Measurements from ENCODE around the gene SCO2. TPM values are rescaled to one million over a fixed set of nuclear protein-coding genes. Genes with fewer than 3 reads are reported as not detected.
"Not testable (repeated sequence)": the region's sequence is repeated elsewhere in the genome, so short reads cannot be mapped to it uniquely, and the experiment has no call there.

The SCO2 gene
- total RNA-seq, 1 donor from 2014 or later = 1.3 TPM

DNA sequence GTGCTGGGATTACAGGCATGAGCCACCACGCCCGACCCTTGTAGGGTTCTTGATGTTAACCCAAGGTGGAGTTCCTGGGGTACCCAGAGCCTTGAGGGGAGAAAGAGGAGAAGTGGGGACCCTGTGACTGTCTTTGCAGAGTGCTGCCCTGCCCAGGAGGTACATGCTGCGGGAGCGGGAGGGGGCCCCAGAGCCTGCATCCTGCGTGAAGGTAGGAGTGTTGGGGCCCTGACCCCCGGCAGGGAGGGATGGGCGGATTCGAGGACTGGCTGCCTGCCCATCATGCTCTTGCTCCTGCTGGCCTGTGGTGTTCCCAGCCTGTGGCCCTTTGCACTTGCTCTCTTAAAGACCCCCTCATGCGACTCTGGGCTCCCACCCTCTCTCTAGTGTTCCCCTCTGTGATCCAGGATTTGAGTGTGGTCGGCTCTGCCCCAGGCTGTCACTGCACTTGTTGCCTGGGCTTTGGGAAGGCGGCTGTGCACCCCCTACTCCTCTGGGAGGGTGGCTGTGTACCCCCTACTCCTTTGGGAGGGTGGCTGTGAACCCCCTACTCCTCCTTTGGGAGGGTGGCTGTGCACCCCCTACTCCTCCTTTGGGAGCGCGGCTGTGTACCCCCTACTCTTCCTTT lies 4.5 kb downstream of the SCO2 start:
- no peak for DNase-seq (ENCODE audit: low spot score)

DNA sequence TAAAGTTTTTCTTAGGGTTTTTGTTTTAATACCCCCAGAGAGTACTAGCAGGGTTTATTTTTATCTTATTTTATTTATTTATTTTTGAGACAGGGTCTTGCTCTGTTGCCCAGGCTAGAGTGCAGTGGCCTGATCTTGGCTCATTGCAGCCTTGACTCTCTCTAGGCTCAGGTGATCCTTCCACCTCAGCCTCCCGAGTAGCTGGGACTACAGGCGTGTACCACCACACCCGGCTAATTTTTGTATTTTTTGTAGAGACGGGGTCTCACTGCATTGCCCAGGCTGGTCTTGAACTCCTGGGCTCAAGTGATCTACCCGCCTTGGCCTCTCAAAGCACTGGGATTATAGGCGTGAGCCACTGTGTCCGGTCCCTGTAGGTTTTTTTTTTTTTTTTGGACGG lies 5.2 kb downstream of the SCO2 start:
- DNase-seq (ENCODE audit: low spot score) = not testable (repeated sequence)

DNA sequence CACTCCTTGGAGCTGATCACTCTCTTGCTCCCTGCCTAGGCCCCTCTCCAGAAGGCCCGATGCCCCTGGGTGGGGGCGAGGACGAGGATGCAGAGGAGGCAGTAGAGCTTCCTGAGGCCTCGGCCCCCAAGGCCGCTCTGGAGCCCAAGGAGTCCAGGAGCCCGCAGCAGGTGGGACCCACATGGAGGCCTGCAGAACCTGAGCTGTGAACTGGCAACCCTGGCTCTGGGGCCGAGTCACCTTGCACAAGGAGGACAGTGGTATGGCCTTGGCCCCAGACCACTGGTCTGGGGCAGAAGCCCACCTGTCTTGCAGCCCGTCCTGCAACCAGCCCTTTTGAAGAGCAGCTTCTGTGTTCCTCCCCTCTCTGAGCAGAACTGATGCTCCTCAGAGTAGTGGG lies 6.2 kb downstream of the SCO2 start:
- no peak for DNase-seq (ENCODE audit: low spot score)

DNA sequence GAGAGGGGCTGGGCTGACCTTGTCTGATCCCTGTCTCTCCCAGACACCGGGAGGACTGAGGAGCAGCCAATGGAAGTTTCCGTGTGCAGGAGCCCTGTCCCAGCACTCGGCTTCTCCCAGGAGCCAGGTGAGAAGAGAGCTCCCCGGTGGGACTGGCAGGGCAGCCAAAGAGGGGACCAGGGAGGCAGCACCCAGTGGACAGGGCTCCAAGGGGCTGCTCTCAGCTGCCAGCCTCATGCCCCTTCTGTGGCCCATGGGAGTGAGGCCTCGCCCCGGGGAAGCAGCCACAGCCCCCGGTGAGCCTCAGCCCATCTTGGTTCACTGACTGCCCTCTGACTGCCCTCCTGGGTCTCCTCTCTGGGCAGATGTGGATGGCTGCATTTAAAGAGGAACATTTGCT lies 6.8 kb downstream of the SCO2 start:
- no peak for DNase-seq (ENCODE audit: low spot score)

DNA sequence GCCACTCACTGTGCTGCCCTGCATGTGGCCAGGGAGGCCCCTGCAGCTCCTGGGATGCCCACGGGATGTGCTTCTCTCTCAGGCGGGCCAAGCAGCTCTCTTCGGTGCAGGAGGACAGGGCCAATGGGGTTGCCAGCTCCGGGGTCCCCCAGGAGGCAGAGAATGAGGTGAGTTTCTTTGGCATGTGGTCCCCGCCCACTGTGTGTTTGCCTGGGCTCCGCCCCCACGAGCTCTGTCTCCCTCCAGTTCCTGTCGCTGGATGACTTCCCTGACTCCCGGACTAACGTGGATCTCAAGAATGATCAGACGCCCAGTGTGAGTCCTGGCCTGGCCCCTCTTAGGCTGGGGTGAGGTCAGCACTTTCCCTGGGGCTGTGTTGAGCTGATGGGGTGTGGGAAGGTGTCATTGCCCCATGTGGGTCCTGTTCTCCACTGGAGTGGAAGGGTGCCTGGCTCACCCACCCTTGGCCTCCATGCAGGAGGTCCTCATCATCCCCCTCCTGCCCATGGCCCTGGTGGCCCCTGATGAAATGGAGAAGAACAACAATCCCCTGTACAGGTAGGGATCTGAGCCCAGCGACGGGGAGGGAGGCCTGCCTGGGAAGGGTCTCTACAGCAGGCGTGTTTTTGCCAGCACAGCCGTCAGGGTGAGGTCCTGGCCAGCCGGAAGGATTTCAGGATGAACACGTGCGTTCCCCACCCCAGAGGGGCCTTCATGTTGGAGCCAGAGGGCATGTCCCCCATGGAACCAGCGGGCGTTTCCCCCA lies 7.7 kb downstream of the SCO2 start:
- DNase-seq (ENCODE audit: low spot score) = no peak

DNA sequence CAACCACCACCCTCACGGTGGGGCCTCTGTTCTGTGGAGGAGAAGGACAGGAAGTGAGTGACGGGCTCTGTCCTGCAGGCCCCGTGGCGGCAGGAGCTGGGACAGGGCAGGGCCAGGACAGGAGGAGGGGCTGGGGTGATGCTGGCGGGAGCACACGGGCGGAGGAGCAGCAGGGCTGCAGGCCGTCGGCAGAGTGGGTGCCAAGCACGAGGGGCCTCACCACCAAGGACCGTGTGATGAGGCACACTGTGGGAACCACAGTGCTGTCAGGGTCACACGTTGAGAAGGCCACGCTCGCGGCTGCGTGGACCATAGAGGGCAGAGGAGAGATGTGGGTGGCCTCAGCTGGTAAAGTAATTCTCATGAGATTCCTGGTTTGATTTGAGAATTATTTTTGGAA lies 8.5 kb downstream of the SCO2 start:
- DNase-seq (ENCODE audit: low spot score) = no peak

DNA sequence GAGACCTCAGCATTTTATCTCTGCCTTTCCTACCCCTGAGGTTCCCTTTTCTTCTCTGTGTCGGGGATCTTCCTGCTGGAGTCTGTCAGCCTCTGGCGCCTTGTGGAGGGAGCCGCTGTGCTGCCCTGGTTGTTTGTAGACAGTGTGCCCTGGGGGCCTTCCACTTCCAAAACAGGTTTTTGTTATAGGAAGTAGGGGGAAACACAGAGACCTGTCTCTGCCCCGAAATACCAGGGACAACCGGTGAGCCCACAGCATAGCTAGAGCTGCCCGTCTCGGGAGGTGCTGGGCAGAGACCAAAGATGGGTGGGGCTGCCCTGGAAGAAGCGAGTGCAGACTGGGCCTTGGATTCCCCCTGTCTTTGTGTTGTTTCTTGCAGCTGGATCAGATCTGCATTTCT lies 9.3 kb downstream of the SCO2 start:
- DNase-seq (ENCODE audit: low spot score) = no peak

DNA sequence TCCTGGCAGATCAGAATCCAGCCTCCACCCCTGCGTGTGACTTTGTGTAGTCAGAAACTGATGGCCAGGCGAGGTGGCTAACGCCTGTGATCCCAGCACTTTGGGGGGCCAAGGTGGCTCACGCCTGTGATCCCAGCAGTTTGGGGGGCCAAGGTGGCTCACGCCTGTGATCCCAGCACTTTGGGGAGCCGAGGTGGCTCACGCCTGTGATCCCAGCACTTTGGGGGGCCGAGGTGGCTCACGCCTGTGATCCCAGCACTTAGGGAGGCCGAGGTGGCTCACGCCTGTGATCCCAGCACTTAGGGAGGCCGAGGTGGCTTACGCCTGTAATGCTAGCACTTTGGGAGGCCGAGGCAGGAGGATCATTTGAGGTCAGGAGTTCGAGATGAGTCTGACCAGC lies 12.2 kb downstream of the SCO2 start:
- DNase-seq (ENCODE audit: low spot score) = no peak

DNA sequence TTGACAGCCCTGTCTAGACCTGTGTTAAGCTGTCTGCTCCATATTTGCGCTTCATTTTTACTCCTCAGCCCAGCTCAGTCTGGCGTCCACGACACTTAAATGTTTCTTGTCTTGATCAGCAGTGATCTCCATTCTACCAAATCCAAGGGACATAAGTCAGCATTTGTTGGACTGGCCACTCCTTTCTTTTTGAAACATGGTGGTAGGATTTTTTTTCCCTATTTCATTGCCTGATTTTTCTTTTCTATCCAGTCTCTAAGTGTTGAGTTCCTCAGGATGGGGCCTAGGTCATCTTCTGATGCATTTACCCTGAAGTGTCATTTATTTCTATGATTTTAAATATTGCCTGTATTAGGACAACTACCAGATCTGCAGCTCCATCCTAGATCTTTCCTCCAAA lies 16.5 kb downstream of the SCO2 start:
- DNase-seq (ENCODE audit: low spot score) = no peak

DNA sequence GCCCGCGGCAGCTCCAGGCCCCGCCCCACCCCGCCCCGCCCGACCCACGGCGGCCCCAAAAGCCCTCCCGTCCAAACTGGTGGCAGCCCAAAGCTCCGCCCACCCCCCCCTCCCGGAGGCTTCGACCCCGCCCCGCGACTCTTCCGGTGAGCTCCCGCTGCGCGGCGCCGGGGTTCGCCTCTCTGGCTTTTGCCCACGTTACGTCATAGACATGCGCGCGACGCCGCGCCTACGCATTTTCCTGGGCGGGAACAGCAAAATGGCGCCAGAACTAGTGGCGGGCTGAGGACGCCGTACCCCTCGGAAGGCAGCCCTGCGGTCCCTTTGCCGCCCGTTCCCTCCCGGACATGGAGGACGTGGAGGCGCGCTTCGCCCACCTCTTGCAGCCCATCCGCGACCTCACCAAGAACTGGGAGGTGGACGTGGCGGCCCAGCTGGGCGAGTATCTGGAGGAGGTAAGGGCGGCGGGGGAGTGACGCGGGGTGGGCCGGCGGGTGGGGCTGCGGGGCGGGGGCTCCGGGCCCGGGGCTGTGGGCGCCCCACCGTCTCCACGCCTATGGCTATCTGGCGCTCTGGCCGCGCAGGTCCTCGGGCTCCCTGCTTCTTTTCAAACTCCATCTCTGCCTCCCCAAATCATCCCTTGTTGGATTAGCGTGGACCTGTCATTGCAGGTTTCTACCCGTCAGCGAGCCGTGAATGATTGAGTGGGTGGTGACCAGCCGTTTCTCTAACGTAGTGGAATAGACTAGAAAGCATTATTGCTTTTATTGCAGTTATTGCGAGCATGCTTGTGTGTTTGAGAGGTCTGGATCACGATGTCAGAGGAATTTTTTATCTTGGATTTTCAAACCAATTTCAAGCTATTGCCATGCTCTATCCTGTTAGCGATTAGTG lies 17.2 kb downstream of the SCO2 start, which contains the start of gene NCAPH2:
NCAPH2 (plus strand) TSS at position 234 of the 894 bp plus-strand sequence; CDS start at position 348, 114 bp downstream.
- DNase-seq (ENCODE audit: low spot score) = peak; percentile 97

DNA sequence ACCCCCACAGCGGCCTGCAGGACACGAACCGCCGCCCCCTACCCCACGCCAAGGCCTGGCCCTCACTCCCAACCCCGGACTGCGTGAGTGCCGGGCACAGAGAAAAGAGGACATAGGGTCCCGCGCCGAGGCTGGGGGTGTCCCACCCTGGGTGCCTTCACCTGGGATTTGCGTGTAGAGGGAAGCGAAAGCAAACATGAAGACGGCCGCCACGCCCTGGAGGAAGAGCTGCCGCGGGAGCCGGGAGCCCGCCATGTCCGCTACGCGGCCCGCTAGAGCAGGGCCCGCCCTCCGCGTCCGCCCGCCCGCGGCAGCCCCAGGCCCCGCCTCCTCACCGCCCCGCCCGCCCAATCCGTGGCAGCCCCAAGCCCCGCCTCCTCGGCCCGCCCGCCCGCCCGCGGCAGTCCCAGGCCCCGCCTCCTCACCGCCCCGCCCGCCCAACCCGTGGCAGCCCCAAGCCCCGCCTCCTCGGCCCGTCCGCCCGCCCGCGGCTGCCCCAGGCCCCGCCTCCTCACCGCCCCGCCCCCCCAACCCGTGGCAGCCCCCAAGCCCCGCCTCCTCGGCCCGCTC lies 17.9 kb downstream of the SCO2 start, which contains the start of gene LMF2:
LMF2 (minus strand) TSS at position 282 of the 570 bp plus-strand sequence; CDS start at position 255, 27 bp downstream.
- DNase-seq (ENCODE audit: low spot score) = peak; percentile 93

DNA sequence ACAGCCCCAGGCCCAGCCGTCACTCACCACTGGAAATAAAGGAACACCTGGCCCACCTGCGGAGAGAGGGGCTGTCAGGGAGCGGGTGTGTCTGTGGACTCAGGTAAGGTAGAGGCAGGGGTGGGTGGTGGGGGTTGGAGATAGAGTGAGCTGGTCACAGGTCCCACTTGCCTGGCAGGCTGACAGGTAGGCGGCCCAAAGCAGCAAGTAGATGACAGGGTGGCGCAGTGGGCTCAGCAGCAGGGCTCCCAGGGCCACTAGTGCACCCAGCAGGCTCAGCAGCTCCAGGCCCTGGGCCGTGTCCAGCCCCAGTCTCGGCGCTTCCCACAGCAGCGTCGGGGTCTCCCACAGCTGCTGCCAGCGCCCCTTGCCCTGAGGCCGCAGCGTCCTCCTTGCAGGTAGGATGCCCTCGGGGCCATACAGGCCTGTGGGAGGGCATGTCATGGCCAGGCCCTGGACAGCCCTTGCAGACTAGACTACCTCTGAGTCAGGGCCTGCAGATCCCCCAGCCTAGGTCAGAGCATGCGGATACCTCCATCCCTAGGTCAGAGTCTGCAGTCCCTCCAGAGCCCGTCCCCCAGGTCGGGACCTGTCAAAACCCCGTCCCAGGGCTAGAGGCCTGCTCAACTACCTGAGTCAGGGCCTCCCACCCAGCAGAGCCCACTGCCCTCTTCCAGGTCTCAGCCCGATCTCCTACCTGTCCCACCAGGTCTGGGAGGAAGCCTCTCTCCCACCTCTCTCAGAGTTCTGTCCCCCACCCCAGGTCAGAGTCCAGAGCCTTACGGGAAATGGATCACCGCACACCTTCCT lies 18.6 kb downstream of the SCO2 start:
- no peak for DNase-seq (ENCODE audit: low spot score)

DNA sequence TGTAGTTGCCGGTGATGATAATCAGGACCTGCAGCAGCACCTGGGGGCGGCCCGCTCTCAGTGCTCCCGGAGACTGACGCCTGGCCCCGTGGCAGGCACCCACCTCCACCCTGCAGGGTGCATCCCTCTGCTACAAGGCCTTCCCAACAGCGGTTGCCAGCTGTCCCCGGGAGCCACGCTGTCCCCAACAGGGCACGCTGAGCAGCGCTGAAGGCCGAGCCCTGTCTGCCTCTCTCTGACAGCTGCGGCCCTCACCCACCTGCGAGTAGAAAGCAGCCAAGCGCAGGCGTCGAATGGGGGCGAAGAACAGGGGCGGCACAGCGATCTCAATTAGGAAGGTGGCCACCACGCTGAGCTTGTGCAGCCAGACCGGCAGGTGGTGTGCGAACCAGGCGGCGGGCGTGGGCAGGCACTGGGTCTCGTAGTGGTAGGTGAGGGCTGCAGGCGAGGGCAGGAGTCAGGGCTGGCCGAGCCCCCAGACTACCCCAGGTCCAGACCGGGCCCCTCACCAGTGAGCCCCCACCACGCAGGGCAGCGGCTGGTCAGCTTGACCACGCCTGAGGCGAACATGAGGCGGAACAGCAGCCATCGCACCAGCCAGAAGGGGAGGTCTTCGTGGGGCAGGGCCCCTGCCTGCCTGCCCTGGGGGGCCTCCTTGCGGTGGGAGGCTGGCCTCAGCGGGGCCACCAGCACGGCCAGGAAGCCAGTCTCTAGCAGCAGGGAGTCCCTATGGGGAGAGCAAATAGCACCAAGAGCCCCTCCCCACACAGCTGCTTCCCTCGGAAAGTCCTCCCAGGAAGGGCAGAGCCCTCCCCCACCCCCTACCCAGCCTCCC lies 19.4 kb downstream of the SCO2 start:
- no peak for DNase-seq (ENCODE audit: low spot score)

DNA sequence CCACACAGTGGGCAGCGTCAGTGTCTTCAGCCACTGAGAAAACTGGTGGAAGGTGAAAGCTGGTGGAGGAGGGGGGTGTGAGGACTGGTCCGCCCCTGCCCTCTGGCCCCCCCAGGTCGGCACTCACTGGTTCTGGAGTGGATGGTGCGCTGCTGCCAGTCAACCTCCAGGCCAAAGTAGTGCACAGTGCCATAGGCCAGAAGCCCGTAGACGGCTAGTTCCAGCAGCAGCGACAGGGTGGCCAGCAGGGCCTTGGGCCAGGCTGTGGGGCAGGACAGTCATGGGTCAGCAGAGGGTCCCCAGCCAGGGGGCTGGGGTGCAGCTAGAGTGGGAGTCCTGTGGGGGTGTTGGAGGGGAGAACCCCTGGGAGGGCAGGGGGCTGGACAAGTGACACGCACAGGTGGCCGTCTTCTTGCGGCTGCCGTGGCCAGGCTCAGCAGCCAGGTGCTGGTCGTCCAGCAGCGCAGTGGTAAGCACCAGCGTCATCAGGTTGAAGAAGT lies 20.1 kb downstream of the SCO2 start:
- no peak for DNase-seq (ENCODE audit: low spot score)

DNA sequence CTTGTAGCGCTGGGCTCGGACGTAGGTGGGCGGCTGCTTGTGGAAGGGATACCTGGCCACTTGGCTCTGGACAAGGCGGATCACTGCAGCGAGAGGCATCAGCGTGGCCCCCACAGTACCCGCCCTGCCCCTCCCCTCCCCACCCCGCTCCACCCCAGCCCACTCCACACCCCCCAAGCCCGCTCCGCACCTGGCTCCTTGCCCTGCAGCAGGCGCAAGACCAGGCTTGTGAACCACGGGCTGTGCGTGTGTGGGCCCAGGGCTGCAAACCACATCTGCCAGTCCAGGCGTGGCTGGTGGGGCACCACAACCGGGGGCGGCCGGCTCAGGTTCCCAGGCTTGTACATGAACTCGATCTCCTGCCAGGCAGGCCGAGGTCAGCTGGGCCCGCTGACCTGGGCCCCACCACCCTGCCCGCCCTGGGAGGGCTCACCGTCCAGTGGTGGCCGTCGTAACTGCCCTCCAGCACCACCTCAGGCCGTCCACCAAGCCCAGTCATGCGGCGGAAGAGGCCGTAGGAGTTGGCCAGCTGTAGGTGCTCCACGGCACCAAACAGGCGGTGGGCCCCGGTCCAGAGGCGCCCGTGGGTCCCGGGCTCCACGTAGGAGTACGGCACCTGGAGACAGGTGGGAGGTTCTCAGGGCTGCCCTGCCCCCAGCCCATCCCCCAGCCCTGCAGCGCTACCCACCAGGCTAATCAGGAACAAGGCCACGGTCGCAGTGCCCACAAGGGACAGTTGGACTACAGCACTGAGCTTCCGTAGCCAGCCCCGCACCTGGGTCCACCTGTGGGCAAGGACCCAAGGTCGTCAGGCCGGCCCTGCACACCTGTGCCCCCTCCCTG lies 20.8 kb downstream of the SCO2 start:
- no peak for DNase-seq (ENCODE audit: low spot score)

DNA sequence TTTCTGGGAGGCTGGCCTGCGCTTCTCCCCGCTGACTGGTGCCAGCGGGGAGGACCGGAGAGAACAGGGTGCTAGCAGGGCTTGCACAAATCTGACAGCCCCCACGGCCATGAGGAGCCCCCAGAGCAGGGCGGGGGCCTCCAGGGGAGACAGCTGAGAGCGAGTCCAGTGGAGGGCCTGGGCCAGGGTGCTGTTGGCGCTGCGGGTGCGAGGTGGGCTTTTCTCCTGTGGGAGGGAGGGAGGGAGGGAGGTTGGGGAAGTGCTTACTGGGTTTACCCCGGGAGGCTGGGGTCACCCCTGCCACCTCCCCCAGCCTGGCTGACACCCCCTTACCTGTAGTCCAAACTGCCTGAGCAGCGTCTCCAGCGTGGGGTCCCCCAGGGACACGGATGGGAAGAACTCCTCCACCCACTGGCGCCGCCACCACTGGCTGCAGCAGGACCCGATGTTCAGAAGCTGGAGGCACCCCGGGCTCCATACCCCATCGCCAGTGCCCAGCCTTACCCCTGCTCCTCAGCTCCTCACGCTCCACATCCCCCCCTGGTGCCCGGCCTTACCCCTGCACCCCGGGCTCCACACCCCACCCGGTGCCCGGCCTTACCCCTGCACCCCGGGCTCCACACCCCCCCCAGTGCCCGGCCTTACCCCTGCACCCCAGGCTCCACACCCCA lies 21.8 kb downstream of the SCO2 start:
- no peak for DNase-seq (ENCODE audit: low spot score)

DNA sequence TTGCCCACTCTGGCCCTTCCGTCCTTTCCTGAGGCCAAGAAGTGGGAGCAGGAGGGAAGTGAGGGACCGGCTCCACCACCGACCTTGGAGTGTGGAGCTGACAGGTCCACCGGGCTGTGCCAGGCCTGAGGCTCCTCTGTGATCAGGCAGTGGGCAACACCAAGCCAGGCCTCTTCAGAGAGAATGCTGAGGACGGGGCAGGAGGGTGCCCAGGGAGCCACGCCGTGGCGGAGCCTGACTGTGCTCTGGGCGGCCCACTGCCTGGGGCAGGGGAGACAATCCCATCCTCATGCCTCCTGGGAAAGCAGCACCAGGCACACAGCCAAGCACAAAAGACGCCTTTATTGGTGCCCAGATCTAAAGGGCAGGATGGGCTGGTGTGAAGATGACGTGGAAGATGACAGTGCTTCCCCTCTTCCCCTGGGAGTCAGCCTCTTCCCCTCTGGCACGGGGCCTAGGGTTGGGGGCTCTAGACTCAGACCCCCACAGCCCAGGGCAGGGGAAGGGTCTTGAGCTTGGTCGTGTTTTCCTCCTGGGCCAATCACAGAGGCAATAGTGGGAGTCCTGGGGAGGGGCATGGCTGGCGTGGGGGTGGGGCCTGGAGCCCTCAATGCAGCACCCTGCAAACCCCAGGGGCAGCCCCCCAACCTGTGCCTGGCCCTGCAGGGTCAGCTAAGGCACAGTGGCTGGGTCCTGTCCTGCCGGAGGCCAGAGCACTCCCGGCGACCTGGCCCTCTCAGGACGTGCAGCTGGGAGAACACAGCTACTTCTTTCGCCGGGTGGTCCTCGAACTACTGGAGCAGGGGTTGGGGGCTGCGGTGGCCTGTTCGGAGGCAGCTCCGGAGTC lies 22.5 kb downstream of the SCO2 start:
- DNase-seq (ENCODE audit: low spot score) = no peak

DNA sequence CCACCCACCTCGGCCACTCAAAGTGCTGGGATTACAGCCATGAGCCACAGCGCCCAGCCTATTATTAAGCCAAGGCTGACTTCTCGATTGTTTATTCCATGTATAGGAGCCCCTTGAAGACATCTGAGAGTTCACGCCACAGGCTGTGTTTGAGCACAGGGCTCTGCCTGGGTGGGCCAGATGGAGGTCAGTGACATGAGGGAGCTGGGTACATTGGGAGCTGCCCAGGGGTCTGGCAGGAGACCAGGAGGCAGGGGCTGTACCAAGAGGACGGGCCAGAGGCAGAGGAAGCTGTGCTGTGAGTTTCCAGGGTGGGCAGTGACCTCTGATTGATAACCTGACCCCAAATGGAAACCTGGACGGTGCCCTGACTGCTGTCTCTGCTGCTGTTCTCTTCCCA lies 23.3 kb downstream of the SCO2 start:
- no peak for DNase-seq (ENCODE audit: low spot score)

Measured in mucosa of gallbladder (tissue), 1 donor.